IMR-90 (cell line): ENCODE data around the gene NKX6-1.

ENCODE experiments used
- BHLHE40 ChIP-seq: fragments of 150-350 bp; IDR thresholded peaks from 2 replicates; pipeline ENCODE4 v1.6.1; 2016; ENCODE audit warnings: mild to moderate bottlenecking, low read depth, low read length
- CEBPB ChIP-seq: IDR thresholded peaks from 2 replicates; pipeline ENCODE4 v1.6.1; 2012; ENCODE audit warnings: low read depth, low read length, improper control_type of control experiment
- CHD1 ChIP-seq: IDR thresholded peaks from 2 replicates; pipeline ENCODE4 v1.6.1; 2012; ENCODE audit warnings: low read depth, low read length, improper control_type of control experiment
- FOS ChIP-seq: fragments of 150-350 bp; IDR thresholded peaks from 2 replicates; pipeline ENCODE4 v1.6.1; 2016; ENCODE audit warnings: low read depth, low read length
- MAFK ChIP-seq: IDR thresholded peaks from 2 replicates; pipeline ENCODE4 v1.6.1; 2012; ENCODE audit warnings: low read depth, low read length, improper control_type of control experiment
- MAZ ChIP-seq: IDR thresholded peaks from 2 replicates; pipeline ENCODE4 v1.6.1; 2012; ENCODE audit warnings: low read depth, mild to moderate bottlenecking, low read length, improper control_type of control experiment, moderate library complexity, borderline replicate concordance
- POLR2A ChIP-seq: IDR thresholded peaks from 2 replicates; pipeline ENCODE4 v1.6.1; 2012; ENCODE audit warnings: mild to moderate bottlenecking, low read depth, low read length
- RAD21 ChIP-seq: IDR thresholded peaks from 2 replicates; pipeline ENCODE4 v1.6.1; 2012; ENCODE audit warnings: low read length, improper control_type of control experiment
- RCOR1 ChIP-seq: IDR thresholded peaks from 2 replicates; pipeline ENCODE4 v1.6.1; 2012; ENCODE audit warnings: mild to moderate bottlenecking, low read length, improper control_type of control experiment; ENCODE audit not compliant: insufficient replicate concordance
- RFX5 ChIP-seq: IDR thresholded peaks from 2 replicates; pipeline ENCODE4 v1.8.0; 2012; ENCODE audit warnings: low read depth, mild to moderate bottlenecking, low read length, moderate library complexity
- SMC3 ChIP-seq: fragments of 150-350 bp; IDR thresholded peaks from 2 replicates; pipeline ENCODE4 v1.6.1; 2016; ENCODE audit warnings: low read depth, mild to moderate bottlenecking, antibody characterized with exemption, low read length, moderate library complexity
- TF ChIP-seq, protein P1 (sequence below): conservative IDR thresholded peaks from 2 replicates; pipeline ENCODE4 v1.5.1; 2012; ENCODE audit warnings: mild to moderate bottlenecking, low read depth, low read length, improper control_type of control experiment
- TF ChIP-seq, protein P2 (sequence below): fragments of 150-350 bp; IDR thresholded peaks from 2 replicates; pipeline ENCODE4 v1.6.1; 2017; ENCODE audit warnings: mild to moderate bottlenecking, antibody characterized with exemption, low read length, low read depth
- TF ChIP-seq, protein P3 (sequence below): fragments of 150-350 bp; IDR thresholded peaks from 2 replicates; pipeline ENCODE4 v1.6.1; 2016; ENCODE audit warnings: low read depth, mild to moderate bottlenecking, low read length, moderate library complexity, borderline replicate concordance

DNA sequence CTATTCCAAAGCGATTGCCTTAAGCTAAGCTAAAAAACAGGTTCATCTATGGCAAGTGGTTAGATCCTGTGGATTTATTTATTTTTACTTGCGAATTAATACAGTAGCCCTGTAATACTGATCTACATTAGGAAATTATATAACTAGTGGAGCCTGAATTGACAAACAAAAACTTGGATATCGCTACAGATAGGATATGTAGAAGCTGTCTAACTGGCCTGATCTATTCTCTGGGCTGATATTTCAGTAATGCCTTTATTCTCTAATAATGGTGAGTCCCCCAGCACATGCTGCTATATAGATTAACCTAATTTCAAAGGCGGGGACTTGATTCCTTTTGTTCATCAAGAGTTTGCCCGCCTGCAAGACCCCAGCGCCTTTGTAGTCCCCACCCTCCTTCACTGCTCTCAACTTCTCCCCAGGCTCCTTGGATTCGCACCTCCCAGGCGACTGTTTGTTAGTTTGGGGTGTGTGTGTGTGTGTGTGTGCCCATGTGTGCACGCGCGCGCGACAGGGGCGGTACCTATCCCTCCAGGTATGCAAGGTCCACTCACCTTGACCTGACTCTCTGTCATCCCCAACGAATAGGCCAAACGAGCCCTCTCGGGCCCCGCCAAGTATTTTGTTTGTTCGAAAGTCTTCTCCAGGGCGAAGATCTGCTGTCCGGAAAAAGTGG lies 3.8 kb downstream of the NKX6-1 start:
- TF ChIP-seq MAZ (no peak), RFX5 (no peak), FOS (no peak), RCOR1 (no peak), POLR2A (no peak), RAD21 (no peak), MAFK (no peak), SMC3 (no peak), CEBPB (no peak), BHLHE40 (no peak), CHD1 (no peak)
- TF ChIP-seq, protein P1, sequence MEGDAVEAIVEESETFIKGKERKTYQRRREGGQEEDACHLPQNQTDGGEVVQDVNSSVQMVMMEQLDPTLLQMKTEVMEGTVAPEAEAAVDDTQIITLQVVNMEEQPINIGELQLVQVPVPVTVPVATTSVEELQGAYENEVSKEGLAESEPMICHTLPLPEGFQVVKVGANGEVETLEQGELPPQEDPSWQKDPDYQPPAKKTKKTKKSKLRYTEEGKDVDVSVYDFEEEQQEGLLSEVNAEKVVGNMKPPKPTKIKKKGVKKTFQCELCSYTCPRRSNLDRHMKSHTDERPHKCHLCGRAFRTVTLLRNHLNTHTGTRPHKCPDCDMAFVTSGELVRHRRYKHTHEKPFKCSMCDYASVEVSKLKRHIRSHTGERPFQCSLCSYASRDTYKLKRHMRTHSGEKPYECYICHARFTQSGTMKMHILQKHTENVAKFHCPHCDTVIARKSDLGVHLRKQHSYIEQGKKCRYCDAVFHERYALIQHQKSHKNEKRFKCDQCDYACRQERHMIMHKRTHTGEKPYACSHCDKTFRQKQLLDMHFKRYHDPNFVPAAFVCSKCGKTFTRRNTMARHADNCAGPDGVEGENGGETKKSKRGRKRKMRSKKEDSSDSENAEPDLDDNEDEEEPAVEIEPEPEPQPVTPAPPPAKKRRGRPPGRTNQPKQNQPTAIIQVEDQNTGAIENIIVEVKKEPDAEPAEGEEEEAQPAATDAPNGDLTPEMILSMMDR, result no peak
- TF ChIP-seq, protein P2, sequence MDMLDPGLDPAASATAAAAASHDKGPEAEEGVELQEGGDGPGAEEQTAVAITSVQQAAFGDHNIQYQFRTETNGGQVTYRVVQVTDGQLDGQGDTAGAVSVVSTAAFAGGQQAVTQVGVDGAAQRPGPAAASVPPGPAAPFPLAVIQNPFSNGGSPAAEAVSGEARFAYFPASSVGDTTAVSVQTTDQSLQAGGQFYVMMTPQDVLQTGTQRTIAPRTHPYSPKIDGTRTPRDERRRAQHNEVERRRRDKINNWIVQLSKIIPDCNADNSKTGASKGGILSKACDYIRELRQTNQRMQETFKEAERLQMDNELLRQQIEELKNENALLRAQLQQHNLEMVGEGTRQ, result no peak
- TF ChIP-seq, protein P3, sequence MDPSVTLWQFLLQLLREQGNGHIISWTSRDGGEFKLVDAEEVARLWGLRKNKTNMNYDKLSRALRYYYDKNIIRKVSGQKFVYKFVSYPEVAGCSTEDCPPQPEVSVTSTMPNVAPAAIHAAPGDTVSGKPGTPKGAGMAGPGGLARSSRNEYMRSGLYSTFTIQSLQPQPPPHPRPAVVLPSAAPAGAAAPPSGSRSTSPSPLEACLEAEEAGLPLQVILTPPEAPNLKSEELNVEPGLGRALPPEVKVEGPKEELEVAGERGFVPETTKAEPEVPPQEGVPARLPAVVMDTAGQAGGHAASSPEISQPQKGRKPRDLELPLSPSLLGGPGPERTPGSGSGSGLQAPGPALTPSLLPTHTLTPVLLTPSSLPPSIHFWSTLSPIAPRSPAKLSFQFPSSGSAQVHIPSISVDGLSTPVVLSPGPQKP, result no peak
